ENCODE measurements around the gene CCR4. TPM values are rescaled to one million over a fixed set of nuclear protein-coding genes. Genes with fewer than 3 reads are reported as not detected.
"Not testable (repeated sequence)": the region's sequence is repeated elsewhere in the genome, so short reads cannot be mapped to it uniquely, and the experiment has no call there.

CCR4 gene
- total RNA-seq, 2 donors from 2014 or later: 0.15 to 0.28 TPM

DNA sequence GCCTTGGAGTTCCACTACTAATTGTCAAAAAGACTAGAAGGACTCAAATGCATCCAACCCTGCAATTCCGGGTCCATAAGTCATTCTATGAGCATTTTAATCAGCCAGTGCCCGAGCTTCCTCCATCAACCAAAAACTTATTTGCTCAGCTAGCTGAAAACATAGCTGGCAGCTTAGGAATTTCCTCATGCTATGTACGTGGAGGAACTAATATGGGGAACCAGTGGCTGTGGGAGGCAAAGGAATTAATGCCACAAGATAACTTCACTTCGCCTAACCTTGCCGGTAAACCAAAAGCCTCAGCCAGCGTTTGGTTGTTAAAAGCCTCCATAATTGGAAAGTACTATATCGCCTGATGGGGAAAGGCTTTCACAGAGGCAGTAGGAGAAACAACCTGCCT, 19.8 kb downstream of the CCR4 start:
- intact Hi-C loops (cut with DNase I, micrococcal nuclease); DNase-seq; ATAC-seq: not testable (repeated sequence)

DNA sequence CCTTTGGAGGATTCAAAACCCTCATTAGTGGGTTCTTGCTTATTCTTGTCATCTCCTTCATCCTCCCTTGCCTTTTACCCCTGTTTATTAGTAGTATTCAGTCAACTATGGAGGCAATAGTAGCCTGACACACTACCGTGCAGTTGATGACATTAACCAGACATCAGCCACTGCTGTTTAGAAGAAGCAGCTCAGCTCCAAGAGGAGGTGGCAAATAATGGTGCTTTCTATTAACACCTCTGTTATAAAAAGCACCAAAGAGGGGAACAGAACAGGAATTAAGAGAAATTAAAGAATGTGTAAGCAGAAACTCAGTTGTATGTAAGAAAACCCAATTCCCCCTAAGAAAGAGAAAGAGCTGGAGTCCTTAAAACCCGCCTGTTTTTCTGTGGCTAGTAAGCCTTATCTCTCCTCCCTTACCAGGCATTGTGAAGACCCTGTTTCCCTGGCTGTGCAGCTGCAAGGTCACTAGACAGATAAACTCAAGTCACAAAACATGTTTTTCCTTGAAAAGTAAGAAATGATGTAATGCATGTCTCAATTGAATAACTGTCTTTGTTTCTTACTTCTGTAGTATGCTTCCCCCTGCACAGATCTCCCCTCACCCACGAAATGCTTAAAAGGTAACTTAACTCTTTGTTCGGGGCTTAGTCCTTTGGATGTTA, 21.2 kb downstream of the CCR4 start:
- ATAC-seq (no peak), DNase-seq (no peak)
- intact Hi-C loops (cut with DNase I, micrococcal nuclease): no loop called here

DNA sequence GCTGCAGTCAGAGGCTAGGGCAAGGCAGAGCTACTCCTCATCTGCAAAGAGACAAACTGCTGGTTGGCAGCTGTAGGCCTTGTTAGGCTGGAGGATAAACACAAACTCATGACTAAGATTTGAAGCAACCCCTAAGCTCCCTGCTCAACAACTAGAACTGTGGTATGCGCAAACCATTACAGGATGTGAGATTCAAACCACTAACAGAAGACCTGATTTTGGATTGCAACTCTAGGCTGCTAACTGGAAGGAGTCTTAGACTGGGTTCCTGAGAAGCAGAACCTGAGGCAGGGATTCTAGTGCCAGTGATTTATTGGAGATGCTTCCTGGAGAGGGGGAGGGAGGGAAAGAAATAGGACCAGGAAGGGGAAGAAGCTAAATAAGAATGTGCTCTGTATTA, 22.5 kb downstream of the CCR4 start:
- no peak for ATAC-seq
- intact Hi-C loops (cut with DNase I, micrococcal nuclease): no loop called here
- DNase-seq: no peak

DNA sequence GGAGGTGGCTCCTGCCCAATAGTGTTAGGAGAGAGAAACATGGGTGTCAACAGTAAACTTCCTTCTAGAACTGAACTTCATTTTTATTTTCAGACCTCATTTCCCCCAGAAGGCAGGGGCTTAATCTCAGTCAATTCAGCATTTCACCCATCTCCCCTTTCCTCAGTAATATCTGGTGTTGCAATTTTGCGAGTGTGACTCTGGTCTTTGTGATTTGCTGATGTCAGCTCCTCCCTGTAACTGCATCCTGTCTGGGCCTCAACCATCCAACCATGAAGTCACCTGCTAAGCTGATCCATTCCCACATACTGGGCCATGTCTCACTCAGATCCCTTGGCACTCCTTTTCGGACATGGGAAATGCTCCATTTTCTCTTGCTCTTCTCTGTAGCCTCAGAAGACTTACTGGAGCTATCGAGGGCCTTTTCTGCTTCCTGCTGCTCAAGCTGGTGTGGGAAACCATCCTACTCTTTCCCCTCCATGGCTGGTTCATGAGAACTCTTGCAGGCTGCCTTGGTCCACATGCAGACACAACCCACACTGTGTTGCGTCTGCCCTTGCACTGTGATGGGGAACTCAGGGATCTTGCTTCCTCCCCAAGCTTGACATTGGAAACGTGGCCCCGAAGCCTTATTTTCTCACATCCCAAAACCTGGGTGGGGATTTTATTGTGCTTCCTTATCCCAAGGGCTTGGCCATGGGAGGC, 24.6 kb downstream of the CCR4 start:
- no peak for ATAC-seq

DNA sequence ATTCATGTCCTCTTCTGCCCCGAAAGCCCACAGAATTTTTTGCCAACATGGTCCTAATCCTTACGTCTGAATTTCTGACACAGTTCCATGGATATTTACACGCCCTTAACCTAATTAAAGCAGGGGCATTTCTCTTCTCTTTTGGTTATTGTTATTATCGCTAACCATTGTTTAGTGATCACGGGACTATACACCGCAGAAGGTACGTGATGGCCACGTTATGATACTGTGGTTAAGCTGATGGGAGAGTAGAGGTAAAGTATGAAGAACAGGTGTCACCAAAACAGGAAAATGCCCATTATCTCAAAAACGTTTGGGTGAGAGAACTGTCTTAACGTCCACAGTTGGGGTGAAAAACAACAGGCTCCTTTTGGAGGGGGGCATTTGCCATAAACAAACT, 26.4 kb downstream of the CCR4 start:
- DNase-seq (no peak), ATAC-seq (no peak)
- intact Hi-C loops (cut with DNase I, micrococcal nuclease): no loop called here

More for the DNA sequence above, 24.6 kb downstream of the CCR4 start:
- intact Hi-C loops (cut with DNase I, micrococcal nuclease): no loop called here
- no peak for DNase-seq

DNA sequence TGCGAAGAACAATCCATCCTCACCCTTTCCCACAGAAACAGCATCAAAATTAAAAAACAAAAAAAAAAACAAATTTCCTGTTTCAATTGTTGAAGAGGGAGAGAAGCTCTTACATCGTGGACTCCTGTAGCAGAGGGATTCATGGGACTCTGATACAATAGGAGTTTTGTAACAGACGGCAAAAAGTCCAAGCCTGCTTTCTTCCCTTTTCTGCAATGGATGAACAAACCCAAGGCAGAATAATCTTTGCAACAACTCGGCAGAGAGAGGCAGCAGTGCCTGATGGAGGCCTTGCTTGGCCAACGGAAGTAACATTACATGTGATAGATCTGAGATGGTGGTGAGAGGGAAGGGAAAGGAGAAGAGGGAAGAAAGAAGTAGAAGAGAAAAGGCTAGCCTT, 26.9 kb downstream of the CCR4 start:
- DNase-seq (no peak), ATAC-seq (no peak)
- intact Hi-C loops (cut with DNase I, micrococcal nuclease): no loop called here

DNA sequence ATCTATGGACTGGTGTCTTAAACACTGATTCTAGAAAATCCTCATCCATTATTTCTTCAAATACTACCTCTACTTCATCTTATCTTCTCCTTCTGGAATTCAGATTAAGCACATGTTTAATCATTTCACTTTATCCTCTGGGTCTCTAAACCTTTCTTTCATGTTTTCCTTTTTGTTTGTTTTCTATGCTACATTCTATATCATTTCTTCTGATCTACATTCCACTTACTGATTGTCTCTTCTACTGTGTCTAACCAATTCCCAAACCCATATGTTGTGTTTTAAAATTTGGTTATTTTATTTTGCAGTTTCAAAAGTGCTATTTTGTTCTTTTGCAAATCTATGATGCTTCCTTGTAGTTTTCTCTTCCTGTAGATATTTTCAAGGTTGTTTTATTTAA, 31.7 kb downstream of the CCR4 start:
- DNase-seq (no peak), ATAC-seq (no peak)
- intact Hi-C loops (cut with DNase I, micrococcal nuclease): no loop called here

DNA sequence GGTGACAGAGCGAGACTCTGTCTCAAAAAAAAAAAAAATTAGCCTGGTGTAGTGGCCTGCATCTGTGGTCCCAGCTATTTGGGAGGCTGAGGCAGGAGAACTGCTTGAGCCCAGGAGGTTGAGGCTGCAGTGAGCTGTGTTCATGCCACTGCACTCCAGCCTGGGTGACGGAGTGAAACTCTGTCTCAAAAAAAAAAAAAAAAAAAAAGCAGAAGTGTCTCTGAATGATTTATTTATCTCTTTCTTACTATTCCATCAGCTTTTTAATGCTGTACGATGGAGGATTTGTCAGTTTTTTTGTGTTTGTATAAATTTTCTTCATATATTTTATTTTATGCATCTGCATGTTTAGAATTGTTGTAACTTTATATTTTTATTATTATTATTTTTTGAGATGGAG, 33.5 kb downstream of the CCR4 start:
- intact Hi-C loops (cut with DNase I, micrococcal nuclease); ATAC-seq; DNase-seq: not testable (repeated sequence)

DNA sequence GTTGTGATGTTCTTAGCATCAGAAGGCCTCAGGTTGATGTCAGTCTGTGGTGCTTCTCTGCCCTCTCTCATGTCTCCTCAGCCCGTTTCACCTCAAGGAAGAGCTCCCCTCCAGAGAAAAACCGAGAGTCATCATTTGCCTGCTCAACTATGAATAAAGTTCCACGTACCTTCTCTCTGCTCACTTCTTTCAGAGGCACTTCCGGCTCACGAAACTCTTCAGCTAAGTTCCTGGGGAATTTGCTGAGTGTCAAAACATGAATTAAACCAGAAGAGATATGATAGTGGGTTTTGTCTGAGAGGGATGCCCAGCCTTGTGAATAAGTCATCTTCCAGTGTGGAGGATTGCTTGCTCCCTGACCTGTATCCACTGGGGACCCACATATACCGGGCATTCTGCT, 37.7 kb downstream of the CCR4 start:
- no peak for ATAC-seq
- intact Hi-C loops (cut with DNase I, micrococcal nuclease): no loop called here
- DNase-seq: no peak

DNA sequence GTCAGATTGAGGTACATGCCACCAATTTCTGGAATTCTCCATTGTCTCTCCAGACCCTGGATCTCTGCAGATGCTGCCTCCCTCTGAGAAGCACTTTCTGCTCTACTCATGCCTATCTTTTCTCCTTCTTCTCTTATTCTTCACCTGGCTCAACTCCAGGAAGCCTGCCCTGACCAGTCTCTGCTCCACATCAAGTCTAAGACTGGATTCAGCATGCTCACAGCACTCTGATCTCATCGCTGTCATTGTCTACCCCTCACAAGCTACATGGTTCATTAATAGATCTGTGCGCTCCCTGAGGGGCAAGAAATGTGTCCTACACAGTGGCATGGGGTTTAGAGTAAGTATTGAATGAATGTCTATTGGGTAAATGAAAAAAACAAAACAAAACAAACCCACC, 38.7 kb downstream of the CCR4 start:
- intact Hi-C loops (cut with DNase I, micrococcal nuclease): no loop called here
- DNase-seq (no peak), ATAC-seq (no peak)

DNA sequence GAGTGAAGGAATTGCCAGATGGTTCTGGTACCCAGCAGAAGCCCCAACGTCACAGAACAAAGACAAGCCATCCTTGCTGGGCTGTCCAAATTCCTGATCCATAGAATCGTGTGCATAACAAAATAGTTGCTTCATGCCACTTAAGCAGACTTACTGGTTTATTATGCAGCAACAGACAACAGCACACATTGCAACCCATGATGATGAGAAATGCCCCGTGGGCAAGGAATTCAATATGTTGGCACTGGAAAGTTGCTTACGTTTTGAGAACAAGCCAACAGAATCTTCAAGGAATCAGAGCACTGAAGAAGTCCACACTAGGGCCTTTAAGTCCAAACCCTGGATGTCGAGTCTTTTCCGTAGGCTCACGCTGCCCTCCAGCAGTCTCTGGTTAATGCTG, 40.3 kb downstream of the CCR4 start:
- ATAC-seq: no peak
- DNase-seq: no peak
- intact Hi-C loops (cut with DNase I, micrococcal nuclease): no loop called here

DNA sequence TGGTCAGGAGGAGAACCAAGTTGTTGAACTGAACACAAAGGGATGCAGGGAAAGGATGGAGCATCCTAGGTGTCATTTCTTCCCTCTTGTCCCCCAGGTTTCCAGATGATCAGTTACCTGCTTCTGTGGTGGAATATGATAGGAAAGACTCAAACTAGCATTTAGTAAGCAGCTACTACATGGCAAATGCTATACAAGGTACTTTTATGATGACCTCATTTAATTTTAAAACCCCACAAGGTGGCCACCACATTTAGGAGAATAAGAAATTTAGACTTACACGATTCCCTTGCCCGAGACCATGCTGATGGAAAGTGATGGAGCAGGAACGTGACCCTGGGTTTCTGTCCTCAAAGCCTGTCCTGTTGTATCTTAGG, 40.9 kb downstream of the CCR4 start:
- no peak for DNase-seq
- intact Hi-C loops (cut with DNase I, micrococcal nuclease): no loop called here

DNA sequence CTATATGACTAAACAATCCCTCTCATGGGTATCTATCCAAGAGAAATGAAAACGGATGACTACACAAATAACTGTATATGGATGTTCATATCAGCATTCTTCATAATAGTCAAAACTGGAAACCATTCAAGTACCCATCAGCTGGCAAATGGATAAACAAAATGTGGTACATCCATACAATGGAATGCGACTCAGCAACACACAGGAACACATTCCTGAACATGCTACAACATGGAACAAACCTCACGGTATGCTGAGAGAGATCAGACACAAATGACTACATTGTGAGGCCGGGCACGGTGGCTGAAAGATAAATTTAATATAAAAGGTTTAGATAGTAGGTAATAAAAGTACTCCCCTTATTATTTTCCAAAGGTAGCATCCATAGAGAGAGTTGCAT, 42.6 kb downstream of the CCR4 start:
- intact Hi-C loops (cut with DNase I, micrococcal nuclease): no loop called here
- DNase-seq: no peak
- ATAC-seq: no peak

More for the DNA sequence above, 40.9 kb downstream of the CCR4 start:
- no peak for ATAC-seq

DNA sequence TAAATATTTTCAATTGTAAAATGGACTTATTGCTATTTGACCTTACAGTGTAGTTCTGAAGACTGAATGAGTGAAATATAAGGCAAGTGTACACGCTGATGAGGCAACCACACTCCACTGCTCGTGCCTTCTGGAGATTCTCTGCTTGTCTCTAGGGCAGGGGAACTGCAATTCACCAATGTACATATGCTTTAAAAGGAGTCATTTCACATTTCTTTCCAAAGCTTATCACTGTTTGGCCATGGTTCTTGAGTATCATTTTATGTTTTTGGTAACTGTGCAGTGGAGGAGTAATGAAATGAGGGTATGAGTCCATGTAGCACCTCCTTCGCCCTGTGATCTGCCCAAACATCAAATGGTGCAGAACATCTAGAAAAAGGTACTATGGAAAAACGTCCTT, 43.7 kb downstream of the CCR4 start:
- ATAC-seq (no peak), DNase-seq (no peak)
- intact Hi-C loops (cut with DNase I, micrococcal nuclease): no loop called here

DNA sequence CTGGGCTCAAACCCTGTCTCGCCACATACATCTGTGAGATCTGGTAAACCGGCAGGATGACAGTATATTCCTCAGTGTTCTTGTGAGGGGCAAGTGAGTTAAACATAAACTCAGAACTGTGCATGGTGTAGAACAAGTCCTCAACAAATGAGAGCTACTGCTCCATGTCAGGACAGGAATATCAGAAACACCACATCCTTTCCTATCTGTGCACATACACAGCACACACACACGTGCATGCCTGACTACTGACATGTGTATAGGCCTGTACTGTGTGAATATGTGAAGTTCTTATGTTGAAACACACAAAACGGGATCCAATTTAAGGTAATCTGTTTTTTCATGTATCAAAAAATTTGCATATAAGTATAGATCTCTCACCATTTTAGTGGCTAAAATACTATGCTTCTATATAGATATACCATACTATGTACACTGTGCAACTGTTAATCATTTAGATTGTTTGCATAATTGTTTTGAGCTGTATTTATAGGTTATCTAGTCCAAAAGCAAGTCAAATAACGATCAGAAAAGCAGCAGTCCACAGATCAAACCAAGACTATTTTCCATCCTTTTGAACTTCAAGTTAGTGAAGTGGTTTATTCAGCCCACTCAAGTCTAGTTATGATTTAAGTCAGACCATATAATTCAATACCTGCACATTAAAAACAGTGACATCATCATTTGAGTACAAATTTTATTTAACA, 44.8 kb downstream of the CCR4 start:
- intact Hi-C loops (cut with DNase I, micrococcal nuclease): no loop called here

DNA sequence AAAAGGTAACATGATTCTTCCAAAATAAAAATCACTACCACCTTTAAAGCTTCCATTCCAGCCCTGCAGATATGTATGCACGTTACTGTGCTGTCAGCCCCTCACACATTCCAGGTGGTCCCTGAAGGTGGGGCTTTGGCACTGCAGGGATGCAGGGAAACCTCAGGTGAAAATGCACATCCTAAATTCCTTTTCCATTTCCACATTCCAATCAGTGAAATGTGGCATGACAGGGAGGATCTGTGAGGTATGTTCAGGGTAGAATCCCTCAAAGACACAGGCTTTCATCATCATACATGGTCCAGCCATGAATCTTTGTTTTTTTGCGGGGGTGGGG, 45.3 kb downstream of the CCR4 start:
- intact Hi-C loops (cut with DNase I, micrococcal nuclease): no loop called here
- ATAC-seq (no peak), DNase-seq (no peak)

More for the DNA sequence above, 44.8 kb downstream of the CCR4 start:
- ATAC-seq (no peak), DNase-seq (no peak)

DNA sequence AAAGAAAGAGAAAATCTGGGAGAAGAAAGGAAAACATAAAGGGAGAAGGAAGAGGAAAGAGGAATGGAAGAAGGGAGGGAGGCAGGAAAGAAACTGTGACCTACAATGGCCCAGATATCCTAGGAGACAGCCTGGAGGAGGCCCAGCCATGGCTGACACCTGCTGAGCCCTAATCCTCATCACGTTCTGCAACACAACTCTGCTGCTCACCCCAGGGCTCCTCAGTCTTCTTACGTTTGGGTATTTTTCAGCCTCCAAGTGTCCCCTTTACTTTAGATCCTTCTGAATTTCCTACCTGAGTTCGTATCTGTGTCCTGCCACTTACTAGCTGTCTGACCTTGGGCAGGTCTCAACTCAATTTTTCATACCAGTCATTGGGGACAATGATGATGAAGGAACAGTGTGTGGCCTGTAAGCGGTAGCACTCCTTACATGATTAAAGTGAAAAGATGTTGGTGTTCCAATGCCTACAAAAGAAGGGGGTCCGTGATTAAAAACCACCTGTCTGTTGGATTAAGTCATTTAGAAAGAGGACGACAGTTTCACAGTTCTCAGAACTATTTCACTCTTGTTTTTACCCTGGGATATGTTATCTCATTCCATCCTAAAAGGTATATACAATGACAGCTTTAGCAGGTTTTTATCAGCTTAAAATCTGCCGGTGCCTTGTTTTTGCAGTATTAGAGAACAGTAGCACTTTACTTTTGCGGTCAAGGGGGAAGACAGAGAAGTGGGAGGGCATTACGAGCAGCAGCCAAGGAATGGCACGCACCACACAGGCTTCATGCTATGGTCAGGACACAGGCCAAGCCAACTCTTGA, 47.4 kb downstream of the CCR4 start:
- no peak for DNase-seq
- ATAC-seq: no peak
- intact Hi-C loops (cut with DNase I, micrococcal nuclease): no loop called here

DNA sequence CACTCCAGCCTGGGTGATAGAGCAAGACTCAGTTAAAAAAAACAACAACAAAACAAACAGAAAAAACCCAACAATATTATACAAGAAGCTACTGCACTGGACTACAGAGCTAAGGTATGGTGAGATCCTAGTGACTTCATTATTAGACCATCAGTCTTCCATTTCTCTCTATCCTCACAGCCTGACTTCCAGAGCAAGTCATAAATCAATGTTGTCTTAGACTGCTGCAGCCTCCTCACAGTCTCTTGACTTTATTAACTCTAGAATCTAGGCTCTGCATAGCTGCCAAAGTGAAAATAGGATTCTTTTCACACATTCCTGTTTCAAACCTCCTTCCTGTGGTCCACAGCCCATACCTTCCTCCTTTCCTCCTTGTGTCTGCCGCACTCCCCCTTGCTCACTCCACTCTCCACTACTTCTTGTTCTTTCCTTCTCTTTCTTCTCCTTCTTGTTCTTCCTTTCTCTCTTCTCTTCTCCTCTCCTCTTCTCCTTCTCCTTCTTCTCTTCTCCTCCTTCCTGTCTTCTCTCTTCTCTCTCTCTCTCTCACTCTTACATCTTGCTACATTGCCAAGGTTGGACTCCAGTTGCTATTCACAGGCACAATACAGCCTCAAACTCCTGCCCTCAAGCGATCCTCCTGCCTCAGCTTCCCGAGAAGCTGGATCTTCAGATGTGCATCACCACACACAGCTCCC, 49.4 kb downstream of the CCR4 start:
- intact Hi-C loops (cut with DNase I, micrococcal nuclease): no loop called here
- ATAC-seq: no peak
- DNase-seq: no peak

DNA sequence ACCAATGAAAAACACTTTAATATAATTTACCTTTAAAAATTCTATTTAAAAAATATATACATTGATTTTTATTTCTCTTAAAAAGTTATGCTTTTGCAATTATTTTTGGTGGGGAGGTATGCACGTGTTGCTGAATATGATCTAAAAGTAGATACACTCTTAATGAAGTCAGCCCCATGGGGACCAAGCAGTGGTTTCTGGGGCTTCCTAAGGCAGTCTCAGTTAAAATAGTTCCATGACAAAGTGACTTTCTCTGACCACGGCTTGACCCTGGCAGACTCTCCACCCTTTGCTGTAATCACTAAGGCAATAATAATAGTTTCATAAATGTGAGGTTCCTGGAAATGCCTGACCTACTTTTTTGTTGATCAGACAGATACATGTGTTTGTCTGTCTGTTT, 50.4 kb downstream of the CCR4 start:
- DNase-seq (no peak), ATAC-seq (no peak)
- intact Hi-C loops (cut with DNase I, micrococcal nuclease): no loop called here
